Astrocyte (in vitro differentiated cells and primary cell): ENCODE results near the gene CELF2.

ENCODE experiments used
- EZH2 ChIP-seq: IDR thresholded peaks from 2 replicates; pipeline ENCODE4 v1.6.1; 2012; ENCODE audit warnings: mild to moderate bottlenecking, low read length, inconsistent platforms; ENCODE audit not compliant: insufficient read depth
- TF ChIP-seq, protein P1 (sequence below): IDR thresholded peaks from 2 replicates; pipeline ENCODE4 v1.5.1; 2011; ENCODE audit warnings: low read depth, mild to moderate bottlenecking, inconsistent platforms, low read length, moderate library complexity; ENCODE audit not compliant: insufficient read depth

DNA sequence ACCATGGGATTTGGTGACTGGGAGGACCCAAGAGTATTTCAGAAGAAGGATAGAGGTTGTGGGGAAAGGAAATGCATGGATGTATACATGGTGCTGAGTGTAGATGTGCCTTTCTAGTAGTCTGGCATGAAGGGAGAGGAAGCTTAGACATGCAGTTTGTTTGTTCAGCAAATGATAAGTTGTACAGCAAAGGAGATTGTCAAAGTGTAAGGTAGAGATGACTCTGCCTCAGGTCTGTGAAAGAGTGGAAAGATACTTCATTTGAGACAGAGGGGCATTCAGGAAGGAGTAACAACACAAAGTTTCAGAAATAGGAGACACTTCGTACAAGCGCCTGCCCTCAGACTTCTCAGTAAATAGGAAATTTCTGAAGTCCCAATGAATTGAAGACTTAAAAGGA is 152.3 kb downstream of the CELF2 start:
- TF ChIP-seq, protein P1, sequence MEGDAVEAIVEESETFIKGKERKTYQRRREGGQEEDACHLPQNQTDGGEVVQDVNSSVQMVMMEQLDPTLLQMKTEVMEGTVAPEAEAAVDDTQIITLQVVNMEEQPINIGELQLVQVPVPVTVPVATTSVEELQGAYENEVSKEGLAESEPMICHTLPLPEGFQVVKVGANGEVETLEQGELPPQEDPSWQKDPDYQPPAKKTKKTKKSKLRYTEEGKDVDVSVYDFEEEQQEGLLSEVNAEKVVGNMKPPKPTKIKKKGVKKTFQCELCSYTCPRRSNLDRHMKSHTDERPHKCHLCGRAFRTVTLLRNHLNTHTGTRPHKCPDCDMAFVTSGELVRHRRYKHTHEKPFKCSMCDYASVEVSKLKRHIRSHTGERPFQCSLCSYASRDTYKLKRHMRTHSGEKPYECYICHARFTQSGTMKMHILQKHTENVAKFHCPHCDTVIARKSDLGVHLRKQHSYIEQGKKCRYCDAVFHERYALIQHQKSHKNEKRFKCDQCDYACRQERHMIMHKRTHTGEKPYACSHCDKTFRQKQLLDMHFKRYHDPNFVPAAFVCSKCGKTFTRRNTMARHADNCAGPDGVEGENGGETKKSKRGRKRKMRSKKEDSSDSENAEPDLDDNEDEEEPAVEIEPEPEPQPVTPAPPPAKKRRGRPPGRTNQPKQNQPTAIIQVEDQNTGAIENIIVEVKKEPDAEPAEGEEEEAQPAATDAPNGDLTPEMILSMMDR, result no peak
- TF ChIP-seq EZH2, result no peak
